Activated B cell treated with CpG ODN at 0.5 μM for 24 hours (primary cell): Measurements from ENCODE around the gene ASRGL1. TPM values are rescaled to one million over a fixed set of nuclear protein-coding genes. Genes with fewer than 3 reads are reported as not detected.

Experiments
- ATAC-seq: fragments of 200-7000 bp; cut with Tn5 transposase; one replicate; pipeline ENCODE4 v1.10.0; 2021; ENCODE audit warnings: low read depth, mild to moderate bottlenecking, moderate library complexity
- CTCF ChIA-PET: fragments of 350-600 bp; sonication (Branson Sonifier 250); formaldehyde crosslinking; loops from one replicate; lab custom pipeline; 2021; ENCODE audit warnings: antibody characterized with exemption; lab: Charles Lee
- POLR2A ChIA-PET: fragments of 350-600 bp; sonication (Branson Sonifier 250); formaldehyde crosslinking; loops from one replicate; lab custom pipeline; 2021; ENCODE audit warnings: antibody characterized with exemption; lab: Charles Lee
- DNase-seq: peaks from one replicate; pipeline ENCODE4 v3.0.0; 2022
- H3K27ac Mint-ChIP-seq: one replicate; pipeline ENCODE4 v1.8.0; 2020; ENCODE audit warnings: mixed read lengths
- H3K27me3 Mint-ChIP-seq: one replicate; pipeline ENCODE4 v1.8.0; 2021; ENCODE audit warnings: mixed read lengths
- H3K36me3 Mint-ChIP-seq: one replicate; pipeline ENCODE4 v1.8.0; 2021; ENCODE audit warnings: low read depth, mixed read lengths
- H3K4me1 Mint-ChIP-seq: one replicate; pipeline ENCODE4 v1.8.0; 2021; ENCODE audit warnings: mixed read lengths
- H3K4me3 Mint-ChIP-seq: one replicate; pipeline ENCODE4 v1.8.0; 2020; ENCODE audit warnings: mild to moderate bottlenecking, mixed read lengths
- H3K9me3 Mint-ChIP-seq: one replicate; pipeline ENCODE4 v1.8.0; 2020; ENCODE audit warnings: mixed read lengths
- CTCF ChIP-seq: fragments of 200-600 bp; IDR thresholded peaks from one replicate; pipeline ENCODE4 v1.8.0; 2022; ENCODE audit warnings: antibody characterized with exemption, mild to moderate bottlenecking
- intact Hi-C: fragments of 100-400 bp; cut with micrococcal nuclease; formaldehyde crosslinking; loops from one replicate; pipeline ENCODE4 v1.15.1; 2024
- total RNA-seq: library from RNA; stranded (reverse); gene quantifications from 2 replicates; pipeline ENCODE4 v1.2.3, GENCODE V29; 2022

Gene ASRGL1
- total RNA-seq, 1 donor from 2014 or later = 0.98 TPM

- H3K4me1 Mint-ChIP-seq = peaks cover 9% of the 10 kb centered on the region
- no peak overlapping the region for H3K4me3 Mint-ChIP-seq
- no peaks in the 10 kb centered on the region for H3K36me3 Mint-ChIP-seq
- no peak overlapping the region for H3K27ac Mint-ChIP-seq
- TF ChIP-seq CTCF = no peak
- H3K27me3 Mint-ChIP-seq = peaks cover 6% of the 10 kb centered on the region
- no peaks in the 10 kb centered on the region for H3K9me3 Mint-ChIP-seq
- DNase-seq = no peak
- POLR2A ChIA-PET = no interaction called here
- intact Hi-C loops = no loop called here
- no peak for ATAC-seq
- CTCF ChIA-PET = interaction anchor here (0.6 kb wide), 1 partner anchor 158 kb away, joined by 3 read pairs; no protein-coding TSS in a partner anchor
Measured at GRCh38 chr11:62399878-62400266, 62.6 kb downstream of the ASRGL1 start.

GRCh38 chr11:62400281-62400680 is 63.0 kb downstream of the ASRGL1 start:
- intact Hi-C loops = no loop called here
- TF ChIP-seq CTCF = no peak
- no peak for DNase-seq
- no peak overlapping the region for H3K27ac Mint-ChIP-seq
- ChIA-PET CTCF (interaction anchor here (0.6 kb wide), 1 partner anchor 157 kb away, joined by 3 read pairs; no protein-coding TSS in a partner anchor), POLR2A (no interaction called here)
- no peaks in the 10 kb centered on the region for H3K9me3 Mint-ChIP-seq
- ATAC-seq = no peak
- peaks cover 9% of the 10 kb centered on the region for H3K4me1 Mint-ChIP-seq
- H3K4me3 Mint-ChIP-seq = no peak overlapping the region
- H3K36me3 Mint-ChIP-seq = no peaks in the 10 kb centered on the region
- peaks cover 6% of the 10 kb centered on the region for H3K27me3 Mint-ChIP-seq

GRCh38 chr11:62400760-62401159 is 63.5 kb downstream of the ASRGL1 start:
- no peak for TF ChIP-seq CTCF
- no peaks in the 10 kb centered on the region for H3K36me3 Mint-ChIP-seq
- peaks cover 9% of the 10 kb centered on the region for H3K4me1 Mint-ChIP-seq
- no peak for ATAC-seq
- no peak overlapping the region for H3K4me3 Mint-ChIP-seq
- H3K27me3 Mint-ChIP-seq = peaks cover 6% of the 10 kb centered on the region
- no peaks in the 10 kb centered on the region for H3K9me3 Mint-ChIP-seq
- CTCF ChIA-PET = no interaction called here
- DNase-seq = no peak
- POLR2A ChIA-PET = no interaction called here
- H3K27ac Mint-ChIP-seq = no peak overlapping the region
- intact Hi-C loops = no loop called here

GRCh38 chr11:62401356-62401755 is 64.1 kb downstream of the ASRGL1 start:
- intact Hi-C loops = no loop called here
- Mint-ChIP-seq H3K4me3 (no peak overlapping the region), H3K36me3 (no peaks in the 10 kb centered on the region), H3K27me3 (peaks cover 6% of the 10 kb centered on the region), H3K9me3 (no peaks in the 10 kb centered on the region), H3K27ac (no peak overlapping the region), H3K4me1 (peaks cover 9% of the 10 kb centered on the region)
- no peak for ATAC-seq
- no peak for TF ChIP-seq CTCF
- CTCF ChIA-PET = interaction anchor here (0.9 kb wide), 1 partner anchor 293 kb away, joined by 3 read pairs; no protein-coding TSS in a partner anchor
- DNase-seq = no peak
- POLR2A ChIA-PET = no interaction called here

GRCh38 chr11:62401811-62402210 is 64.6 kb downstream of the ASRGL1 start:
- ChIA-PET CTCF (interaction anchor here (0.9 to 1.0 kb wide), 2 partner anchors 8 to 292 kb away, joined by 3 read pairs; no protein-coding TSS in a partner anchor), POLR2A (interaction anchor here (0.6 kb wide), 1 partner anchor 134 kb away, joined by 4 read pairs; no protein-coding TSS in a partner anchor)
- Mint-ChIP-seq H3K36me3 (no peaks in the 10 kb centered on the region), H3K27me3 (peaks cover 6% of the 10 kb centered on the region), H3K4me1 (peaks cover 9% of the 10 kb centered on the region), H3K27ac (no peak overlapping the region), H3K4me3 (no peak overlapping the region), H3K9me3 (no peaks in the 10 kb centered on the region)
- no peak for ATAC-seq
- intact Hi-C loops = no loop called here
- no peak for DNase-seq
- no peak for TF ChIP-seq CTCF
